Hematopoietic multipotent progenitor cell treated with erythropoietin and hydrocortisone succinate and interleukin-3 and kit ligand, for 15 days (in vitro differentiated cells): ENCODE data around the gene LETM1.

Experiments used
- DNase-seq: peaks from one replicate; pipeline ENCODE4 v3.0.0-alpha.2; 2015; ENCODE audit warnings: low spot score

LETM1 gene

GRCh38 chr4:1777822-1778641 lies 77.9 kb downstream of the LETM1 start:
- DNase-seq, result peak; percentile 50

GRCh38 chr4:1776521-1777161 lies 79.3 kb downstream of the LETM1 start:
- DNase-seq, result no peak

GRCh38 chr4:1775731-1776500 lies 80.0 kb downstream of the LETM1 start:
- no peak for DNase-seq

GRCh38 chr4:1773754-1774153 lies 82.2 kb downstream of the LETM1 start:
- no peak for DNase-seq

- no peak for DNase-seq
Measured at GRCh38 chr4:1772853-1773538, 83.0 kb downstream of the LETM1 start.

- no peak for DNase-seq
Measured at GRCh38 chr4:1771555-1772305, 84.2 kb downstream of the LETM1 start.

GRCh38 chr4:1770791-1771231 lies 85.1 kb downstream of the LETM1 start:
- DNase-seq, result no peak

GRCh38 chr4:1770245-1770644 lies 85.7 kb downstream of the LETM1 start:
- DNase-seq, result no peak

- no peak for DNase-seq
Measured at GRCh38 chr4:1769692-1770091, 86.3 kb downstream of the LETM1 start.

- DNase-seq, result no peak
Measured at GRCh38 chr4:1768367-1769034, 87.5 kb downstream of the LETM1 start.

GRCh38 chr4:1767770-1768366 lies 88.1 kb downstream of the LETM1 start:
- DNase-seq, result no peak

- DNase-seq, result no peak
Measured at GRCh38 chr4:1767061-1767769, 88.7 kb downstream of the LETM1 start.

- no peak for DNase-seq
Measured at GRCh38 chr4:1766106-1767060, 89.6 kb downstream of the LETM1 start.

- no peak for DNase-seq
Measured at GRCh38 chr4:1765409-1766072, 90.4 kb downstream of the LETM1 start.

GRCh38 chr4:1764670-1765069 lies 91.3 kb downstream of the LETM1 start:
- DNase-seq, result no peak

- no peak for DNase-seq
Measured at GRCh38 chr4:1763550-1764080, 92.3 kb downstream of the LETM1 start.

- DNase-seq, result no peak
Measured at GRCh38 chr4:1763070-1763549, 92.8 kb downstream of the LETM1 start.
